IMR-90 (cell line): ENCODE data around the gene CYP26B1. TPM values are rescaled to one million over a fixed set of nuclear protein-coding genes. Genes with fewer than 3 reads are reported as not detected.

Experiments used
- ATAC-seq: fragments of 200-7000 bp; cut with Tn5 transposase; 2 replicates; pipeline ENCODE4 v1.9.1; 2020; ENCODE audit warnings: low read depth, mild to moderate bottlenecking, moderate library complexity
- BruUV-seq: library from RNA; stranded (reverse); fragments of 400-500 nt; replicated peaks from 2 replicates; lab custom pipeline; 2021; lab: Mats Ljungman, UMichigan
- CTCF ChIA-PET: fragments of 300-600 bp; formaldehyde crosslinking; extraction: SDS; loops from one replicate; lab custom pipeline; 2021; ENCODE audit warnings: antibody characterized with exemption; lab: Yijun Ruan, JAX
- POLR2A ChIA-PET: fragments of 300-600 bp; sonication (Branson Sonifier 250); formaldehyde crosslinking; loops from one replicate; lab custom pipeline; 2022; ENCODE audit warnings: antibody characterized with exemption; ENCODE audit not compliant: unreplicated experiment; lab: Charles Lee
- DNase-seq: peaks from one replicate; pipeline ENCODE4 v3.0.0; 2013
- H2AFZ ChIP-seq: replicated peaks from 2 replicates; pipeline ENCODE3; 2013; ENCODE audit warnings: low read length, mild to moderate bottlenecking; ENCODE audit not compliant: poor library complexity
- H2AK5ac ChIP-seq: 2 replicates; pipeline ENCODE4 v1.6.1; 2013; ENCODE audit warnings: low read depth, low read length, inconsistent platforms
- H2AK9ac ChIP-seq: replicated peaks from 2 replicates; pipeline ENCODE3; 2013; ENCODE audit warnings: mild to moderate bottlenecking, low read depth, low read length, moderate library complexity; ENCODE audit not compliant: poor library complexity
- H2BK120ac ChIP-seq: 2 replicates; pipeline ENCODE4 v1.6.1; 2013; ENCODE audit warnings: low read depth, low read length, inconsistent platforms
- H2BK15ac ChIP-seq: 3 replicates; pipeline ENCODE4 v1.6.1; 2013; ENCODE audit warnings: low read depth, low read length, inconsistent platforms
- H2BK20ac ChIP-seq: 2 replicates; pipeline ENCODE4 v1.6.1; 2013; ENCODE audit warnings: low read depth, mild to moderate bottlenecking, inconsistent platforms, low read length, moderate library complexity
- H2BK5ac ChIP-seq: 2 replicates; pipeline ENCODE4 v1.6.1; 2013; ENCODE audit warnings: mild to moderate bottlenecking, low read depth, low read length, inconsistent platforms; ENCODE audit not compliant: poor library complexity, severe bottlenecking
- H3K14ac ChIP-seq: replicated peaks from 2 replicates; pipeline ENCODE4 v1.6.1; 2013; ENCODE audit warnings: low read depth, low read length, inconsistent platforms
- H3K18ac ChIP-seq: 2 replicates; pipeline ENCODE4 v1.6.1; 2013; ENCODE audit warnings: low read depth, low read length, control low read depth
- H3K23ac ChIP-seq: 2 replicates; pipeline ENCODE4 v1.6.1; 2013; ENCODE audit warnings: low read depth, low read length, inconsistent platforms
- H3K27ac ChIP-seq: 2 replicates; pipeline ENCODE4 v1.5.1; 2013; ENCODE audit warnings: mild to moderate bottlenecking, control low read depth, low read length; ENCODE audit not compliant: insufficient read depth
- H3K27me3 ChIP-seq: 2 replicates; pipeline ENCODE4 v1.6.1; 2013; ENCODE audit warnings: low read length; ENCODE audit not compliant: control insufficient read depth, insufficient read depth
- H3K36me3 ChIP-seq: 2 replicates; pipeline ENCODE4 v1.6.1; 2013; ENCODE audit warnings: low read length, mixed read lengths; ENCODE audit not compliant: control insufficient read depth, insufficient read depth
- H3K4ac ChIP-seq: 2 replicates; pipeline ENCODE4 v1.6.1; 2013; ENCODE audit warnings: low read depth, low read length, inconsistent platforms
- H3K4me1 ChIP-seq: 2 replicates; pipeline ENCODE4 v1.6.1; 2013; ENCODE audit warnings: low read length, mixed read lengths; ENCODE audit not compliant: control insufficient read depth, insufficient read depth
- H3K4me2 ChIP-seq: 2 replicates; pipeline ENCODE4 v1.6.1; 2013; ENCODE audit warnings: low read depth, mild to moderate bottlenecking, control low read depth, low read length, moderate library complexity
- H3K4me3 ChIP-seq: 2 replicates; pipeline ENCODE4 v1.5.1; 2013; ENCODE audit warnings: low read depth, mild to moderate bottlenecking, control low read depth, low read length, moderate library complexity; ENCODE audit not compliant: insufficient read depth
- H3K56ac ChIP-seq: 2 replicates; pipeline ENCODE4 v1.6.1; 2013; ENCODE audit warnings: low read length, inconsistent platforms; ENCODE audit not compliant: insufficient read depth; ENCODE audit errors: extremely low read depth
- H3K79me1 ChIP-seq, 2 experiments: 2 replicates each; pipeline ENCODE4 v1.6.1; 2013; ENCODE audit warnings: low read length in 2 of 2, inconsistent platforms in 1 of 2, low read depth in 1 of 2
- H3K9ac ChIP-seq: 2 replicates; pipeline ENCODE4 v1.6.1; 2013; ENCODE audit warnings: low read depth, low read length, control low read depth
- H3K9me1 ChIP-seq: 2 replicates; pipeline ENCODE4 v1.6.1; 2013; ENCODE audit warnings: low read length, inconsistent platforms; ENCODE audit not compliant: insufficient read depth
- H3K9me3 ChIP-seq: 2 replicates; pipeline ENCODE4 v1.6.1; 2013; ENCODE audit warnings: low read length; ENCODE audit not compliant: control insufficient read depth, insufficient read depth
- H4K20me1 ChIP-seq: 2 replicates; pipeline ENCODE4 v1.6.1; 2013; ENCODE audit warnings: low read length, inconsistent platforms; ENCODE audit not compliant: insufficient read depth
- H4K5ac ChIP-seq: 2 replicates; pipeline ENCODE4 v1.6.1; 2013; ENCODE audit warnings: mild to moderate bottlenecking, low read depth, low read length, control low read depth
- H4K8ac ChIP-seq, 2 experiments: 2 replicates each; pipeline ENCODE4 v1.6.1; 2013; ENCODE audit warnings: low read depth in 2 of 2, low read length in 2 of 2, control low read depth in 1 of 2, inconsistent platforms in 1 of 2
- H4K91ac ChIP-seq: 2 replicates; pipeline ENCODE4 v1.6.1; 2013; ENCODE audit warnings: low read depth, low read length, inconsistent platforms; ENCODE audit not compliant: insufficient read depth
- MAFK ChIP-seq: IDR thresholded peaks from 2 replicates; pipeline ENCODE4 v1.6.1; 2012; ENCODE audit warnings: low read depth, low read length, improper control_type of control experiment
- POLR2A ChIP-seq: IDR thresholded peaks from 2 replicates; pipeline ENCODE4 v1.6.1; 2012; ENCODE audit warnings: mild to moderate bottlenecking, low read depth, low read length
- SMC3 ChIP-seq: fragments of 150-350 bp; IDR thresholded peaks from 2 replicates; pipeline ENCODE4 v1.6.1; 2016; ENCODE audit warnings: low read depth, mild to moderate bottlenecking, antibody characterized with exemption, low read length, moderate library complexity
- WGBS, 2 experiments: methylation state at CpG; one replicate each; pipeline versions ENCODE4 v1.1.5 to v1.1.7; 2013; ENCODE audit warnings: missing lambda C conversion rate in 2 of 2; ENCODE audit not compliant: insufficient read length in 1 of 2; ENCODE audit errors: extremely low coverage in 2 of 2; 5-methylcytosine and 5-hydroxymethylcytosine counted together
- dilution Hi-C: fragments of 300-500 bp; cut with HindIII; formaldehyde crosslinking; loops from one replicate; pipeline ENCODE4 v1.14.3; 2018; ENCODE audit warnings: low sequenced_read_pairs; ENCODE audit not compliant: unreplicated experiment
- in situ Hi-C: fragments of 300-500 bp; cut with MboI; formaldehyde crosslinking; loops from 3 replicates; pipeline ENCODE4 v1.14.3; 2019; ENCODE audit warnings: low sequenced_read_pairs, inconsistent platforms, mixed read lengths
- intact Hi-C: fragments of 100-400 bp; cut with micrococcal nuclease; formaldehyde crosslinking; loops from 2 replicates; pipeline ENCODE4 v1.10.0; 2022
- polyA plus RNA-seq, 3 experiments: library from polyadenylated mRNA; depleted of rRNA; stranded (reverse); fragments of >200 nt; gene quantifications; 2 replicates each; pipeline ENCODE4 v1.2.3, GENCODE V29; 2012; ENCODE audit warnings: low replicate concordance in 1 of 3
- total RNA-seq: library from RNA; depleted of rRNA; stranded (reverse); fragments of >200 nt; gene quantifications from 2 replicates; pipeline ENCODE4 v1.2.3, GENCODE V29; 2012

Gene CYP26B1
- total and polyA plus RNA-seq, 2 of the 4 experiments (the other 2 are of a cell fraction), result 0.02 TPM; not detected in 1

- ChIA-PET CTCF (interaction anchor here (0.6 kb wide), 1 partner anchor 61 kb away, joined by 3 read pairs; no protein-coding TSS in a partner anchor), POLR2A (no interaction called here)
- H3K36me3 ChIP-seq, result no peaks in the 10 kb centered on the region
- H4K20me1 ChIP-seq, result no peaks in the 10 kb centered on the region
- H2AK5ac ChIP-seq, result no peak overlapping the region
- no peak overlapping the region for H2AK9ac ChIP-seq
- no peak overlapping the region for H2BK5ac ChIP-seq
- H4K8ac ChIP-seq, result no peak overlapping the region
- no peak overlapping the region for H4K91ac ChIP-seq
- ATAC-seq, result 0 out of 2 replicates have a peak, but pooled peaks have one; percentile 31
- H3K14ac ChIP-seq, result no peak overlapping the region
- H3K4me2 ChIP-seq, result no peak overlapping the region
- dilution Hi-C loops (no loop called here), in situ Hi-C loops (no loop called here), intact Hi-C loops (no loop called here)
- no peaks in the 10 kb centered on the region for H3K9me3 ChIP-seq
- H2BK15ac ChIP-seq, result no peak overlapping the region
- no peak overlapping the region for H3K4me3 ChIP-seq
- TF ChIP-seq POLR2A, result no peak
- TF ChIP-seq MAFK, result no peak
- TF ChIP-seq SMC3, result no peak
- no peaks in the 10 kb centered on the region for H3K9me1 ChIP-seq
- H3K79me1 ChIP-seq, result no peaks in the 10 kb centered on the region
- peaks cover 11% of the 10 kb centered on the region; the same call in 1 of the 2 replicates for H3K4me1 ChIP-seq
- no peak overlapping the region for H3K18ac ChIP-seq
- H3K27me3 ChIP-seq, result peaks cover 8% of the 10 kb centered on the region
- H3K23ac ChIP-seq, result no peak overlapping the region
- H2BK120ac ChIP-seq, result no peak overlapping the region
- H2BK20ac ChIP-seq, result no peak overlapping the region
- no peak overlapping the region for H3K4ac ChIP-seq
- H4K5ac ChIP-seq, result no peak overlapping the region
- no peak overlapping the region for H3K27ac ChIP-seq
- WGBS, 2 experiments, result 83% methylated on average over 1 of the region's 11 CpGs; no CpG with 5 or more reads in 1 of the 2 experiments
- no peak overlapping the region for H2AFZ ChIP-seq
- BruUV-seq, result no TSS peak
- no peak for DNase-seq
- no peak overlapping the region for H3K9ac ChIP-seq
- no peak overlapping the region for H3K56ac ChIP-seq
Observed at GRCh38 chr2:72114693-72115051, 33.0 kb downstream of the CYP26B1 start.
